WTC11 (cell line): ENCODE measurements around the gene DUXB.

Experiments used
- CREB1 ChIP-seq: sonication (generic); formaldehyde crosslinking; IDR thresholded peaks from 2 replicates; pipeline ENCODE4 v1.8.0; 2023; ENCODE audit warnings: mild to moderate bottlenecking, missing genetic modification reagents
- CTCF ChIP-seq: fragments of 200-600 bp; IDR thresholded peaks from 2 replicates; pipeline ENCODE4 v1.8.0; 2022; ENCODE audit warnings: antibody characterized with exemption
- ESRRA ChIP-seq: sonication (generic); formaldehyde crosslinking; IDR thresholded peaks from 2 replicates; pipeline ENCODE4 v1.8.1; 2022; ENCODE audit warnings: mild to moderate bottlenecking, missing genetic modification reagents, borderline replicate concordance
- KAT7 ChIP-seq: sonication (generic); formaldehyde crosslinking; IDR thresholded peaks from 2 replicates; pipeline ENCODE4 v1.8.1; 2023; ENCODE audit warnings: missing genetic modification reagents, mild to moderate bottlenecking, borderline replicate concordance
- MLX ChIP-seq: sonication (generic); formaldehyde crosslinking; IDR thresholded peaks from 2 replicates; pipeline ENCODE4 v1.8.1; 2023; ENCODE audit warnings: mild to moderate bottlenecking, missing genetic modification reagents, moderate library complexity
- MYBL2 ChIP-seq: sonication (generic); formaldehyde crosslinking; IDR thresholded peaks from 2 replicates; pipeline ENCODE4 v1.8.1; 2023; ENCODE audit warnings: mild to moderate bottlenecking, moderate library complexity, missing genetic modification reagents
- SOX15 ChIP-seq: fragments of 250-450 bp; sonication (Bioruptor Pico); IDR thresholded peaks from 2 replicates; pipeline ENCODE4 v1.9.0; 2021; ENCODE audit warnings: mild to moderate bottlenecking
- USF1 ChIP-seq: sonication (generic); formaldehyde crosslinking; IDR thresholded peaks from 2 replicates; pipeline ENCODE4 v1.8.0; 2022; ENCODE audit warnings: mild to moderate bottlenecking, missing genetic modification reagents
- USF2 ChIP-seq: sonication (generic); formaldehyde crosslinking; IDR thresholded peaks from 2 replicates; pipeline ENCODE4 v1.8.1; 2023; ENCODE audit warnings: mild to moderate bottlenecking, missing genetic modification reagents, moderate library complexity
- ZNF423 ChIP-seq: fragments of 250-450 bp; sonication (Bioruptor Pico); IDR thresholded peaks from 2 replicates; pipeline ENCODE4 v2.1.2; 2022; ENCODE audit warnings: mild to moderate bottlenecking, moderate library complexity
- ZNF512 ChIP-seq: sonication (generic); formaldehyde crosslinking; IDR thresholded peaks from 2 replicates; pipeline ENCODE4 v1.8.1; 2022; ENCODE audit warnings: missing genetic modification reagents, borderline replicate concordance

GRCh38 chr16:75697571-75697970, 3.7 kb downstream of the DUXB start:
- TF ChIP-seq USF2 (CRISPR knock-in tag) (no peak), CREB1 (no peak), MYBL2 (CRISPR knock-in tag) (no peak), KAT7 (CRISPR knock-in tag) (no peak), CTCF (no peak), SOX15 (no peak), ESRRA (CRISPR knock-in tag) (no peak), ZNF512 (CRISPR knock-in tag) (no peak), ZNF423 (CRISPR knock-in tag) (no peak), USF1 (CRISPR knock-in tag) (no peak), MLX (CRISPR knock-in tag) (no peak)
